Cortex of kidney (tissue), 1 donor: ENCODE data around the gene TXNDC11.
"Not testable (repeated sequence)": the region's sequence is repeated elsewhere in the genome, so short reads cannot be mapped to it uniquely, and the experiment has no call there.

Source experiments
- DNase-seq: peaks from one replicate; lab custom pipeline; 2025; lab: John Stamatoyannopoulos, UW

The TXNDC11 gene

DNA sequence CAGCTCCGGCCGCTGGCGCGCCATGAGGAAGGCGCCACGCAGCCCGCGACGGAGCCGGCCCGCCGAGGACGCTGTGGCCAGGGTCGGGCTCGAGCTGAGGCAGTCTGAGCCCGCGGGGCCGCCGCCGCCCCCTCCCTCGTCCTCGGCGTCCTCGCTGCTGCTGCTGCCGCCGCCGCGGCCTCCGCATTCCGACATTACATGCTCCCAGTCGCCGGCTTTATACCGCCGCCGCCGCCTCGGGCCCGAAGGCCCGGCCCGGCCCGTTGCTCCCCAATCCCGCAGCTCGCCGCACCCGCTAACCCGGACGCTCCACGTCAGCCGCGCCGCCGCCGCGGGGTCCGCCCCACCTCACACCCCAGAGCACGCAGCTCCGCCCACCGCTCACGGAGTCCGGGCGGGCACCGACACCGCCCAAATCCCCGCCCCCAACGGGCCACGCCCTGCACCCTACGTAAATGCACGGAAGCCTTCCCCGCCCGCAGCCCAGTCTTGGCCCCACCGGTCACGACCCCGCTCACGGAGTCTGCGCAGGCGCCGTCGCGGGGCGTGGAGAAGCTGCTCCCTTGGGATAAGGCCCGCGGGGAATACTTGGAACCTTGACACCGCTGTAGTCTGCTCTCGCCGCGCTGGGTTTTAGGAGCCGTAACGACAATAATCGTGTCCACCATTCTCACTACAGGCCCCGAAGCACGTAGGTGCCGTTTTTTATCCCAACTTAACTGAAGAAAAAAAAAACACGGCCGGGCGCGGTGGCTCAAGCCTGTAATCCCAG, at the start of gene TXNDC11:
Gene TXNDC11 (minus strand): TSS at position 322 of the 772 bp plus-strand sequence. CDS start 127 bp downstream, at position 195.
- DNase-seq: peak; percentile 95

DNA sequence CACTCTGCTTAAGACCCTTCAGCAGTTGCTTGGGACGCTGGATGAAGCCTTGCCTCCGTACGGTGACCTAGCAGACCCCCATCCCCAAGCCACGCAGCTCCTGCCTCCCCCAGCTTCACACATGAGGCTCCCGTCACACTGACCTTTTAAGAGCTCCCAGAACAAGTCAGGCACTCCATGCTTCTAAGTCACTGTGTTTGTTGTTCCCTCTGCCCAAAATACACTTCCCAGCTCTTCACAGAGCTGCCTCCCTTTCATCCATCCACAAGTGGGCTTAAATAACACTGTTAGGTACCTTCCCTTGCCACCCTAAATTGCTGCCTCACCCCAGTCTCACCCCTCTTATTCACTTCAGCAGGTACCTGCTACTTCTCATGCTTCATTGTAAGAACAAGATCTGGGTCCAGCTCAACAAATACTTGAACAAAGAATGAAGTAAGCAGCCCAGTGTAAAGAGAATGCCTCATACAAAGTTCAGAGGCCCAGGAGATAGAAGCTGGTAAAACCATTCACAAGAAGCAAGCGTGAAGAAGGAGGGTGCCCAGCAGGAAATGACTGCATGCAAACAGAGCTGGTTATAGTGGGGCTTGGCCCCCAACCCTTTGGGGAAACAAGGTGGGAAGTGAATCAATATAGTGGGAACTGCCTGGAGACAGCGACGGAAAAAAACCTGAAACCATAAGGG, 48.6 kb upstream of the TXNDC11 start:
- no peak for DNase-seq

DNA sequence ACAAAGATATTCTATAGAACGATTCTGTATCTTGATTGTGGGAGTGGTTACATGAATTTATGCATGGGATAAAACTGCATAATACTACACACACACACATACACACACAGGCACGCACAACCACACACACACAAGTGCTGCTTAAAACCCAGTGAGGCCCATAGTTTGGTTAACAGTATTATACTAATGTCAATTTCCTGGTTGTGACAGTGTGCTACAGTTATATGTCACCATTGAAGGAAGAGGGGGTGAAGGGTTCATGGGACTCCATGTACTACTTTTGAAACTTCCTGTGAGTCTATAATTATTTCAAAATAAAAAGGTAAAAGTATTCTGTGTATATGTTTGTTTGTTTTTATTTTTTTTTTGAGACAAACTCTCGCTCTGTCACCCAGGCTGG, 46.3 kb upstream of the TXNDC11 start:
- DNase-seq: no peak

- DNase-seq: not testable (repeated sequence)
Measured at GRCh38 chr16:11784980-11785599, 42.4 kb upstream of the TXNDC11 start.

- DNase-seq: not testable (repeated sequence)
Measured at GRCh38 chr16:11784381-11784780, 41.7 kb upstream of the TXNDC11 start.

DNA sequence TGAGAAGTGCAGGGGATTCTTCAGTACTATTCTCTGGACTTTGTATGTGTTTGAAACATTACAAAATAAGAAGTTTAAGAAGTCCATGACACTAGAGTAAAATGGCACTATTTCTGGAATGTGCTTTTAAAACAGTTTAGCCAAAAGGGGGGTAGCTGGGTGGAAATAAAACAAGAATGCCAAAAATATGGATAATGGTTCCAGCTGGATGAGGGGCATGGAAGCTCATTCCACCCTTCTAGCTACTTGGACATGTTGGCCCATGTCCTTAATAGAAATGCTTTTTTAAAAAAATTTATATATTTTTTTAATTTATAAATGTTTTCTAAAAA, 41.3 kb upstream of the TXNDC11 start:
- no peak for DNase-seq

DNA sequence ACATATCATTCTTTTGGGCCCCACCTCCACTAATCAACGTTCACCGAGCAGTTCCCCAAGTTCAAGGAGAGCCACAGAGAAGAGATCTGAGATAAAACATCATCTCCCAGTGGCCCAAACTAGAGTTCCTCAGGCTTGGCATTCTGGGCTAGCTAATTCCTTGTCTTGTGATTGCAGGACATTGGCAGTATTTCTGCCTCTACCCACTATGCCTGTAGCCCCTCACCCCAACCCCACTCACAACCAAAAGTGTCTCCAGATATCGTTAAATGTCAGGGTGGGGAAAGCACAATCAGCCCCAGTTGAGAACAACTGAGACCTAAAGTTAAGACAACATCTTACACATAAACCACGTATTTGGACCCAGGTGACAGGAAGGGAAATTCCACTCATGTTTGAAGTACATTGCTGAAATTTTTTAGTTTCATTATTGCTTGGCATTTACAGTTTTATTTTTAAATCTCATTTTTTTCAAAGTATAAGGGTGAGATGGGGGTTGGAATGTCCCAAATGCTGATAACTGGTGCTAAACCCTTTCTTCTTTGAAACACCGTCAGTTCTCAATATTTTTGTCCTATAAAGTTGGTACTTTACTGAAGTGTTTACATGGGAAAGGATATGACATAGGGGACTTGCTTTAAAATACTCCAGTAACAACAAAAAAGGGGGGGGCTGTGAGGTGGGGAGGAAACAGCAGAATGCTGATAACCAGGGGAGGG, 40.8 kb upstream of the TXNDC11 start:
- no peak for DNase-seq

- DNase-seq: no peak
Measured at GRCh38 chr16:11781773-11782172, 39.1 kb upstream of the TXNDC11 start.

- no peak for DNase-seq
Measured at GRCh38 chr16:11780991-11781680, 38.5 kb upstream of the TXNDC11 start.

GRCh38 chr16:11779074-11779473, 36.4 kb upstream of the TXNDC11 start:
- DNase-seq: no peak

DNA sequence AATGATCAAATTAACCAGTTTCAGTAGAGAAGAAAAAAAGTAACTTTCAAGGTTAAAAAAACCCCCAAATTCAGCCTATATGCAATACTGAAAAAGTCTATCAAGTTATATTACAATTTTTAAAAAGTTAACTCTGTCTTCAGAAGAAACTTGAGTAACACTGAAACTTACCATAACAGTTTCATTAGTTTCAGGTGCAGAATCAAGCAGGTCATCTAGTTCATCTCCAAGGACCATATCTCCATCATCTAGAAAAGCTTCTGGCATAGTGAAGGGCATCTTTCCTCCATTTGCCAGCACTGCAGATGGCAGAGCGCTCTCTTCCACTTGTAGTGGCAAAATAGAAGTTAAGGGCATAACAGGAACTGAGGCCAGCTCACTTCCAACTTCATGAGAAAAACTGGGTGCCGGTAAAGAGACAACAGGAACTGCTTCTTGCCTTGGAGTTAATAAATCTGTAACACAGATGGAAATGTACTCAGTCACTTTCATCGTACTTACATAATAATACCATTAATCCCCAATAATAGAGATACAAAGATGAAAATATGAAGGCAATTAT, 31.5 kb upstream of the TXNDC11 start:
- no peak for DNase-seq

DNA sequence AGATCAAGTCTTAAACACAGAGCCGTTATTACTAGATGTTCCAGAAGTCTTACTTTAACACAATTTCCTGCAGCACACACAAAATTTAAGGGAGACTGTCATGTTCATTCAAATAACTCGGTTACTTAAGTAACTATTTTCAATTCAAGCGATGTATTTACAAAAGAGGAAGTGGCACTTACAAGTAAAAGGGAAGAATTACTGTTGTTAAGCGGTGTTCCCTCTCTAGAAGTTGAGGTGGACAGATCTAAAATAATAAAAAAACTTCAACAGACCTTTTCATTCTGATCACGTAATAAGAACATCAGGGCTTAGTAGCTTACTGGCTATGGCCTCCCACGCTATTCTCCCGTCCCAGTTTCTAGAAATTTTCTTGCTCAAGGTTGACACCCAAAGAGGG, 26.2 kb upstream of the TXNDC11 start:
- DNase-seq: no peak

- no peak for DNase-seq
Measured at GRCh38 chr16:11762431-11762830, 19.8 kb upstream of the TXNDC11 start.

DNA sequence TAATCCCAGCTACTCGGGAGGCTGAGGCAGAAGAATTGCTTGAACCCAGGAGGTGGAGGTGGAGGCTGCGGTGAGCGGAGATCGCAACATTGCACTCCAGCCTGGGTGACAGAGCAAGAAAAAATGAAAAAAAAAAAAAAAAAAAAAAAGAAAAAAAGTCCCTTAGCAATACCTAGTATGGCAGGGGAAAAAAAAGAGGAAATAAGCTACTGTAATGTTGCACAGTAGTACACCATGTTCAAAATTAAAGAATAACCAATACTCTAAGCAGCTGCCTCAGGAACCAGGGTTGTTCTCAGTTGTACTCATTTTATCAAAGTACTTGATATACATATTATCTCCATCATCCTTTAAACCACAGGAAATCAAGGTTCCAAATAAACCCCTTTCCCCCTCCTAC, 17.3 kb upstream of the TXNDC11 start:
- no peak for DNase-seq

DNA sequence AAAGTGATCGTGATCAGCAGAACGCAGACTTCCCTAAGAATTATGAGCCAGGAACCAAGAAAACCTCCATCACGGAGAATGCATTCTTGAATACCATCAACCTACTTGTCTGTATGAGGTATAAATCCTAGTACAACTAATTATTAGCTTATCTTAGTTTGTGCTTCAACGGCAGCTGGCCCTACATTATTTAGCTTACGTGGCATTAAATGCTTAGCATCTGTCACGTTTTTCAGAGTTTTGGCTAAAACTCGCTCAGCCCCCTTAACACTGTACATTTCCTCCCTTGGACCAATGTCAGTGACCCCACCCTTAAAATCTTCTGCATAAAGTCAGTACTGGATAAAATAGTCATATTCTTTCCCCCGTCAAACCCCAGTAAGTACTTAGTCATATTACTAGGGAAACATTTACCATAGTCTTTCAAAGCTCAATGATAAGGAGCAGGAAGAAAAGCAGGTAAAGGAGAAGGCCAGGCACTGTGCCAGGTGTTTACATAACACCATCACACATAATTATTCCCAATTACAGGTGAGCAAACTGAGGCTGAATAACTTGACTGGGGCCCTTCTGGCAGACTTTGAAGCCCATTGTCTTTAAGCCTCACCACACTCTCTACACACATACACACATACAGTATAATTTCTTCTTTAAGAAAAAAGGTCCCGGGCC, 16.6 kb upstream of the TXNDC11 start:
- no peak for DNase-seq

- no peak for DNase-seq
Measured at GRCh38 chr16:11757671-11758545, 15.3 kb upstream of the TXNDC11 start.

DNA sequence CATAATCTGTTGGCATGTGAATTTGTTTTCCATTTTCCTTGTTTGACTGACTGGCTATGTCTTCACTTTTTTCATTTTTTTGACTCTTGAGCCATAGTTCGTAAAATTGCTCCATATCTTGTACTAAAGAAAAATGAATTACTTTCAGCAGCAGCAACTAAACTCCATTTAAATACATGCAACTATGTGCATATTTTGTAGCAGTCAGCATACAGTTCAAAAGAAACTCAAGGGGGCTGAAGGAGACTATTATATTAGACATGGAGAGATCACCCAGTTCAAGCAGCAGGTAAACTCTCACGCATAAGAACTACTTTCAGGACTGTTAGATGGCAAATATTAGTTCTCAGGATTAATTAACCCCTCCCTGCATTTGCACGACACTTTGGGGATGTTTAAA, 13.6 kb upstream of the TXNDC11 start:
- DNase-seq: no peak

GRCh38 chr16:11755022-11755760, 12.5 kb upstream of the TXNDC11 start:
- no peak for DNase-seq

- DNase-seq: no peak
Measured at GRCh38 chr16:11752856-11753255, 10.2 kb upstream of the TXNDC11 start.
